Measurements from ENCODE around the gene C20orf96.

C20orf96 gene

DNA sequence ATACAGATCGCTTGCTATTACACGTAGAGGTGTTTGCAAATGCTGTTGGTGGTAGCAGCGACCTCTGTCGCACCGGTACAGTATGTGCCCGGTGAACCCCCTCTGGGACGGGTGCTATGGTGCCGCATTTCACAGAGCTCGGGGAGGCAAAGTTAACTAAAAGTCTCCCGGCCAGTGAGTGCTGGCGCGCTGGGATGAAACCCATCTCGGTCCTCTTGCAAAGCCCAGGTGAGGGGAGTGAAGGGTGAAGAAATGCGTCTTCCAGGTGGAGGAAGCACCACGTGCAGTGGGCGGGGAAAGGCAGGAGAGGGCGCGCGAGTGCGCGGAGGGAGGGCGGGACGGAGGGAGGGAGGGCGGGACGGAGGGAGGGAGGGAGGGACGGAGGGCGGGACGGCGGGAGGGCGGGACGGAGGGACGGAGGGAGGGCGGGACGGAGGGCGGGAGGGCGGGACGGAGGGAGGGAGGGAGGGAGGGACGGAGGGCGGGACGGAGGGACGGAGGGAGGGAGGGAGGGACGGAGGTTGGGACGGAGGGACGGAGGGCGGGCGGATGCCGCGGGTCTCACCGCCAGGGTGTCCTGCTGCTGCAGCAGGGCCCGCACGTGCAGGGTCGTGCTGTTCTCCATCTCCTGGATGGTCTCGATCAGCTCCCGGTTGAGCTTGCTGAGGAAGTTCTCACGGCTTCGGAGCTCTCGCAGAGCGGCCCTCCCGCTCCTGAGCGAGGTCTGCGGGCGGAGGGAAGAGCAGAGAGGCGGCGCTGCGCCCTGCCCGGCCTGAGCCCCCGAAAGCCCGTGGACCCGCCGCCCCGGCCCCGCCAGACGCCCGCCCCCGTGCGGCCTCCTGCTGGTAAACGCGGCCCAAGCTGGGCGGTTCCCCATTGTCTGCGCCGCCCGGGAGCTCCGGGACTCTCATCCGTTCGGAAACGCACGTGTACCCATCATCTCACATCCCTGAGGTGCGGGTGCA is 11.7 kb downstream of the C20orf96 start:
- no peak overlapping the region for H3K4me3 ChIP-seq (ENCODE audit: low read depth, low read length)
- no peak for DNase-seq (ENCODE audit: low read depth)
- in situ Hi-C loops (cut with HindIII; ENCODE audit: low sequenced_read_pairs): no loop called here
- TF ChIP-seq, protein P1, sequence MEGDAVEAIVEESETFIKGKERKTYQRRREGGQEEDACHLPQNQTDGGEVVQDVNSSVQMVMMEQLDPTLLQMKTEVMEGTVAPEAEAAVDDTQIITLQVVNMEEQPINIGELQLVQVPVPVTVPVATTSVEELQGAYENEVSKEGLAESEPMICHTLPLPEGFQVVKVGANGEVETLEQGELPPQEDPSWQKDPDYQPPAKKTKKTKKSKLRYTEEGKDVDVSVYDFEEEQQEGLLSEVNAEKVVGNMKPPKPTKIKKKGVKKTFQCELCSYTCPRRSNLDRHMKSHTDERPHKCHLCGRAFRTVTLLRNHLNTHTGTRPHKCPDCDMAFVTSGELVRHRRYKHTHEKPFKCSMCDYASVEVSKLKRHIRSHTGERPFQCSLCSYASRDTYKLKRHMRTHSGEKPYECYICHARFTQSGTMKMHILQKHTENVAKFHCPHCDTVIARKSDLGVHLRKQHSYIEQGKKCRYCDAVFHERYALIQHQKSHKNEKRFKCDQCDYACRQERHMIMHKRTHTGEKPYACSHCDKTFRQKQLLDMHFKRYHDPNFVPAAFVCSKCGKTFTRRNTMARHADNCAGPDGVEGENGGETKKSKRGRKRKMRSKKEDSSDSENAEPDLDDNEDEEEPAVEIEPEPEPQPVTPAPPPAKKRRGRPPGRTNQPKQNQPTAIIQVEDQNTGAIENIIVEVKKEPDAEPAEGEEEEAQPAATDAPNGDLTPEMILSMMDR (IDR thresholded peaks at IDR 0.05; ENCODE audit: low read depth, low read length, missing control alignments): no peak

GRCh38 chr20:278181-278580 is 12.4 kb downstream of the C20orf96 start:
- no peak overlapping the region for H3K4me3 ChIP-seq (ENCODE audit: low read depth, low read length)
- no peak for DNase-seq (ENCODE audit: low read depth)
- TF ChIP-seq, protein P1 (IDR thresholded peaks at IDR 0.05; ENCODE audit: low read depth, low read length, missing control alignments): no peak
- in situ Hi-C loops (cut with HindIII; ENCODE audit: low sequenced_read_pairs): no loop called here

GRCh38 chr20:277496-277781 is 13.1 kb downstream of the C20orf96 start:
- DNase-seq (ENCODE audit: low read depth): no peak
- in situ Hi-C loops (cut with HindIII; ENCODE audit: low sequenced_read_pairs): no loop called here

DNA sequence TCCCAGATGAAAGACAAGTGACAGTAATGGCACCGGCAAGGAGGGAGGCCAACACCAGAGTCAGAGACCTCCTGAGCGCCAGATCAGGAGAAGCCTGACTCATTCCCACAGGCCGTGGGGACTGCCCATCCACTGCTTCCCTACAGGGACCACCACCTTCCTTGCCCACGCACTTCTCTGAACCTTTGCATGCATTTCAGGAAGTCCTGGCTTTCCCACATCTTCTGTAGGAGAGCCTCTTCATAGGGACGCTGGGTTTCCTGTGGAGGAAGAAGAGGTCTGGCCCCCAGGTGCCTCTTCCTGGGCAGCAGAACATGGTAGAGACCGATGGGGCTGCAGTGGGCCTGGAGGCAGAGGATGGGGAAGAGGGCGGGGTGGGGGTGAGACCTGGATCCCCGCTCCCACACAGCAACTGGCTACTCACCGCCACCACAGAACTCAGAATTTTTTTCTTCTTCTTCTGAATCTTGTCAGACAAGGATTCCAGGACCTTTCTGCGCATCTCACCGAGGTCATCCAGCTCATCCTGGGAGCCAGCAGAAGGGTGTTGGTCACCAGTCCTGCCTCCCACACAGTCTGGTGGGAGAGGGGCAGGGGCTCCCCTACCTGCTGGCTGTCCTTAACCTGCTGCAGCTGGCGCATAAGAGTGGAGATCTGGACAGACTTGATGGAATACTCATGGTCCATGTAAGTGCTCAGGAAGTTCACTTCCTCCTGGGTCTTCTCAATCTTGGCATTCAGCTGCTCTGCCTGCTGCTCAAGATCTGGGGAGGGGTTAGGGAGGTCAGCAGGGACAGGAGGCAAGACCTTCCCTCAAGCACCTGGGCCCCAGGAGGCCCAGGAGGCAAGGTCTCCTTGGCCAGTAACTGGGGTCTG is 13.7 kb downstream of the C20orf96 start:
- TF ChIP-seq, protein P1 (IDR thresholded peaks at IDR 0.05; ENCODE audit: low read depth, low read length, missing control alignments): no peak
- no peak for DNase-seq (ENCODE audit: low read depth)
- in situ Hi-C loops (cut with HindIII; ENCODE audit: low sequenced_read_pairs): no loop called here
- H3K4me3 ChIP-seq (ENCODE audit: low read depth, low read length): no peak overlapping the region

More at GRCh38 chr20:277496-277781, 13.1 kb downstream of the C20orf96 start:
- TF ChIP-seq, protein P1 (IDR thresholded peaks at IDR 0.05; ENCODE audit: low read depth, low read length, missing control alignments): no peak
- no peak overlapping the region for H3K4me3 ChIP-seq (ENCODE audit: low read depth, low read length)

GRCh38 chr20:275791-276190 is 14.8 kb downstream of the C20orf96 start:
- in situ Hi-C loops (cut with HindIII; ENCODE audit: low sequenced_read_pairs): no loop called here
- no peak for DNase-seq (ENCODE audit: low read depth)
- H3K4me3 ChIP-seq (ENCODE audit: low read depth, low read length): no peak overlapping the region
- TF ChIP-seq, protein P1 (IDR thresholded peaks at IDR 0.05; ENCODE audit: low read depth, low read length, missing control alignments): no peak

DNA sequence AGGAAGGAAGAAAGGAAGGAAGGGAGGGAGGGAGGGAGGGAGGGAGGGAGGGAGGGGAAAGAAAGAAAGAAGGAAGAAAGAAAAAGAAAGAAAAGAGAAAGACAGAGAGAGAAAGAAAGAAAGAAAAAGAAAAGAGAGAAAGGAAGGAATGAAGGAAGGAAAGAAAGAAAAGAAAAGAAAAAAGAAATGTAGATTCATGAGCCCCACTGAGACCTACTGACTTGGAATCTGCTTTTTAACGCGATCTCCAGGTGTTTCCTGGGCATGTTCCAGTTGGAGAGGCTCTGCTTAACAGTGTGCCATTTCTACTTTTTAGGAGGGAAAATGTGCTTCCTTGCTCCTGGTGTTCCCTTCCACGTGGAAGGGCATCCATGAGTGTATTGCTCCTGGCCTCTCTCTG is 16.7 kb downstream of the C20orf96 start:
- no peak for DNase-seq (ENCODE audit: low read depth)
- in situ Hi-C loops (cut with HindIII; ENCODE audit: low sequenced_read_pairs): no loop called here
- TF ChIP-seq, protein P1 (IDR thresholded peaks at IDR 0.05; ENCODE audit: low read depth, low read length, missing control alignments): no peak
- H3K4me3 ChIP-seq (ENCODE audit: low read depth, low read length): no peak overlapping the region

All from astrocyte of the cerebellum (primary cell).